Measurements from ENCODE around the gene HTR7. TPM values are rescaled to one million over a fixed set of nuclear protein-coding genes. Genes with fewer than 3 reads are reported as not detected.
"Not testable (repeated sequence)": the region's sequence is repeated elsewhere in the genome, so short reads cannot be mapped to it uniquely, and the experiment has no call there.

HTR7 gene
- total RNA-seq, 2 donors from 2014 or later = not detected

GRCh38 chr10:90834326-90834725, 23.5 kb downstream of the HTR7 start:
- Histone ChIP-seq H3K4me3 (no peak overlapping the region), H3K27ac (no peak overlapping the region), H3K36me3 (replicated peaks in 1 of 2; ENCODE audit: insufficient read depth in 1 of 2, low read depth in 2 of 2) (no peaks in the 10 kb centered on the region), H3K9me3 (no peaks in the 10 kb centered on the region), H3K4me1 (no peaks in the 10 kb centered on the region), H3K27me3 (no peaks in the 10 kb centered on the region)
- intact Hi-C loops (cut with DNase I) = no loop called here
- no peak for ATAC-seq
- TF ChIP-seq CTCF (IDR thresholded peaks at IDR 0.05) = no peak
- TF ChIP-seq POLR2A (IDR thresholded peaks at IDR 0.05) = no peak
- DNase-seq = no peak
- 69% methylated on average over 3 of the region's 3 CpGs for WGBS, 2 donors

DNA sequence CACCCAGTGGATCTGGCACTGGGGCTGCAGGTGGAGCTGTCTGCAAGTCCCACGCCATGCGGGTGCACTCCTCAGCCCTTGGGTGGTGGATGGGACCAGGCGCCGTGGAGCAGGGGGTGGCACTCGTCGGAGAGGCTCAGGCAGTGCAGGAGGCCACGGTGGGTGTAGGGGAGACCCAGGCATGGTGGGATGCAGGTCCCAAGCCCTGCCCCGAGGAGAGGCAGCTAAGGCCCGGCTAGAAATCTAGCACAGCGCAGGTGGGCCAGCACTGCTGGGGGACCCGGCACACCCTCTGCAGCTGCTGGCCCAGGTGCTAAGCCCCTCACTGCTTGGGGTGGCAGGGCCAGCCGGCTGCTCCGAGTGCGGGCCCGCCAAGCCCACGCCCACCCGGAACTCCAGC, 25.7 kb downstream of the HTR7 start:
- Histone ChIP-seq H3K36me3 (replicated peaks in 1 of 2; ENCODE audit: insufficient read depth in 1 of 2, low read depth in 2 of 2) (no peaks in the 10 kb centered on the region), H3K4me3 (no peak overlapping the region), H3K27me3 (no peaks in the 10 kb centered on the region), H3K9me3 (no peaks in the 10 kb centered on the region), H3K27ac (no peak overlapping the region), H3K4me1 (no peaks in the 10 kb centered on the region)
- ATAC-seq = no peak
- TF ChIP-seq CTCF (IDR thresholded peaks at IDR 0.05) = no peak
- WGBS, 2 donors = 85 to 100% methylated on average over 2 to 15 of the region's 17 CpGs
- intact Hi-C loops (cut with DNase I) = no loop called here
- DNase-seq = no peak

DNA sequence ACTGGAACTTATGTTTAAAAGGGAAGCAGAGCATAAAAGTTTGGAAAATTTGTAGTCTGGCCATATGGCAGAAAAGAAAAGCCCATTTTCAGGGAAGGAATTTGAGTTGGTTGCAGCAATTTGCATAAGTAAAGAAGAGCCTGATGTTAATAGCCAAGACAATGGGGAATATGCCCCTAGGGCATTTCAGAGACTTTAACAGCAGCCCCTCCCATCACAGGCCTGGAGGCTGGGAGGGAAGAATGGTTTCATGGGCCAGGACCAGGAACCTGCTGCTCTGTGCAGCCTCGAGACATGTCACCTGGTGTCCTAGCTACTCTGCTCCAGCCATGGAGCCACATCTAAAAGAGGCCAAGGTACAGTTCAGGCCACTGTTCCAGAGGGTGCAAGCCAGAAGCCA, 35.3 kb downstream of the HTR7 start:
- DNase-seq = no peak
- Histone ChIP-seq H3K27ac (no peak overlapping the region), H3K9me3 (peaks cover 0 to 8% (median 0%) of the 10 kb centered on the region in 3 donors), H3K4me3 (no peak overlapping the region), H3K4me1 (no peaks in the 10 kb centered on the region), H3K36me3 (replicated peaks in 1 of 2; ENCODE audit: insufficient read depth in 1 of 2, low read depth in 2 of 2) (no peaks in the 10 kb centered on the region), H3K27me3 (no peaks in the 10 kb centered on the region)
- no peak for ATAC-seq
- intact Hi-C loops (cut with DNase I) = no loop called here
- TF ChIP-seq POLR2A (IDR thresholded peaks at IDR 0.05) (no peak), CTCF (IDR thresholded peaks at IDR 0.05) (no peak)
- 71 to 100% methylated on average over 1 of the region's 1 CpG for WGBS, 2 donors

GRCh38 chr10:90821864-90822263, 36.0 kb downstream of the HTR7 start:
- H3K4me3 ChIP-seq; DNase-seq; H3K27me3 ChIP-seq; intact Hi-C loops (cut with DNase I); H3K4me1 ChIP-seq; H3K27ac ChIP-seq; H3K9me3 ChIP-seq; H3K36me3 ChIP-seq (replicated peaks in 1 of 2; ENCODE audit: insufficient read depth in 1 of 2, low read depth in 2 of 2); ATAC-seq: not testable (repeated sequence)
- 25 to 30% methylated on average over 1 of the region's 1 CpG for WGBS, 2 donors

- Histone ChIP-seq H3K9me3 (peaks cover 0 to 8% (median 0%) of the 10 kb centered on the region in 3 donors), H3K36me3 (replicated peaks in 1 of 2; ENCODE audit: insufficient read depth in 1 of 2, low read depth in 2 of 2) (no peaks in the 10 kb centered on the region), H3K4me1 (no peaks in the 10 kb centered on the region), H3K27me3 (no peaks in the 10 kb centered on the region), H3K4me3 (no peak overlapping the region), H3K27ac (no peak overlapping the region)
- no peak for TF ChIP-seq POLR2A (IDR thresholded peaks at IDR 0.05)
- no peak for TF ChIP-seq CTCF (IDR thresholded peaks at IDR 0.05)
- DNase-seq (no peak), ATAC-seq (no peak)
- intact Hi-C loops (cut with DNase I) = no loop called here
These were observed 37.9 kb downstream of the HTR7 start for GRCh38 chr10:90819911-90820310.

All from body of pancreas (tissue), 4 donors.